PFSK-1 (cell line): ENCODE data around the gene TNFSF11.

Source experiments
- FOXP2 ChIP-seq: optimal IDR thresholded peaks from 2 replicates; pipeline ENCODE3; 2011; ENCODE audit warnings: borderline replicate concordance, control low read depth, inconsistent platforms; ENCODE audit not compliant: insufficient read depth; ENCODE audit errors: extremely low read length, extremely low read depth
- POLR2AphosphoS5 ChIP-seq: IDR thresholded peaks from 2 replicates; pipeline ENCODE4 v1.6.1; 2012; ENCODE audit warnings: low read depth, mild to moderate bottlenecking, control low read depth, low read length, moderate library complexity
- SIN3A ChIP-seq: IDR thresholded peaks from 2 replicates; pipeline ENCODE4 v1.6.1; 2012; ENCODE audit warnings: mild to moderate bottlenecking, low read length, moderate library complexity, borderline replicate concordance; ENCODE audit not compliant: insufficient read depth
- TAF1 ChIP-seq: IDR thresholded peaks from 2 replicates; pipeline ENCODE4 v1.6.1; 2012; ENCODE audit warnings: low read length, control low read depth, borderline replicate concordance; ENCODE audit not compliant: insufficient read depth
- TF ChIP-seq, protein P1 (sequence below), 2 experiments: IDR thresholded peaks; 2 replicates each; pipeline versions ENCODE4 v1.6.1 to v1.8.0; 2011 to 2012; ENCODE audit warnings: low read depth in 2 of 2, low read length in 2 of 2, control low read depth in 1 of 2, inconsistent platforms in 1 of 2, mild to moderate bottlenecking in 1 of 2, moderate library complexity in 1 of 2; ENCODE audit not compliant: insufficient read depth in 1 of 2

TNFSF11 gene

DNA sequence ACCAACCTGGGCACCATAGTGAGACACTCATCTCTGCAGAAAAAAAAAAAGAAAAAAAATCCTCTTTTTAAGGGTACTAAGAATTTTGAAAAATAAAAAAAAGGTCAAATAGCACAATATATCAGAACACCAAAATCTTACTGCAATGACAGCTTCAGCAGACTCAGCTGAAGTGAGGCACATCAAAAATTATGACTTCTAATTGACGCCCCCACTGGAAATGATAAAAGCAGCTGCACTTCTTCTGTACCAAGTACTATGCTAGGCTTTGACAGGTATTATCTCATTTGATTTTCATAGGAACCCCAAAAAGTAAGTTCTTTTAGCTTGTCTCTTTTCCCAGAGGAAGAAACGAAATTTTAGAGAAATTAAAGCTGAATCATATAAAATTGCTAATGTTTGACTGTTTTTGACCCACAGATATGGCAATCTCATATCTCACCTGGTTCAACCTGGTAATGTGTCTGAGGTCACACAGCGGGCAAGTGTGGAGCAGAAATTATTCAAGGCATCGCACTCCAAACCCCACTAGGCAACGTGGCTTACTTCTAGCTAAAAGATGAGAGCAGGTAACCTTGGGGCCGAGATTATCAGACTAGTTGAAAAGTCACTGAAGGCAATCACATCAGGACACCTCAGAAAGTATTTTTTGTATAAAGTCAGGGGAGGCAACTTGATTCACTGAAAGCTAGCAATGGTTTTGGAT is 78.1 kb downstream of the TNFSF11 start:
- no peak for TF ChIP-seq FOXP2
- TF ChIP-seq POLR2AphosphoS5, result no peak
- TF ChIP-seq, protein P1, sequence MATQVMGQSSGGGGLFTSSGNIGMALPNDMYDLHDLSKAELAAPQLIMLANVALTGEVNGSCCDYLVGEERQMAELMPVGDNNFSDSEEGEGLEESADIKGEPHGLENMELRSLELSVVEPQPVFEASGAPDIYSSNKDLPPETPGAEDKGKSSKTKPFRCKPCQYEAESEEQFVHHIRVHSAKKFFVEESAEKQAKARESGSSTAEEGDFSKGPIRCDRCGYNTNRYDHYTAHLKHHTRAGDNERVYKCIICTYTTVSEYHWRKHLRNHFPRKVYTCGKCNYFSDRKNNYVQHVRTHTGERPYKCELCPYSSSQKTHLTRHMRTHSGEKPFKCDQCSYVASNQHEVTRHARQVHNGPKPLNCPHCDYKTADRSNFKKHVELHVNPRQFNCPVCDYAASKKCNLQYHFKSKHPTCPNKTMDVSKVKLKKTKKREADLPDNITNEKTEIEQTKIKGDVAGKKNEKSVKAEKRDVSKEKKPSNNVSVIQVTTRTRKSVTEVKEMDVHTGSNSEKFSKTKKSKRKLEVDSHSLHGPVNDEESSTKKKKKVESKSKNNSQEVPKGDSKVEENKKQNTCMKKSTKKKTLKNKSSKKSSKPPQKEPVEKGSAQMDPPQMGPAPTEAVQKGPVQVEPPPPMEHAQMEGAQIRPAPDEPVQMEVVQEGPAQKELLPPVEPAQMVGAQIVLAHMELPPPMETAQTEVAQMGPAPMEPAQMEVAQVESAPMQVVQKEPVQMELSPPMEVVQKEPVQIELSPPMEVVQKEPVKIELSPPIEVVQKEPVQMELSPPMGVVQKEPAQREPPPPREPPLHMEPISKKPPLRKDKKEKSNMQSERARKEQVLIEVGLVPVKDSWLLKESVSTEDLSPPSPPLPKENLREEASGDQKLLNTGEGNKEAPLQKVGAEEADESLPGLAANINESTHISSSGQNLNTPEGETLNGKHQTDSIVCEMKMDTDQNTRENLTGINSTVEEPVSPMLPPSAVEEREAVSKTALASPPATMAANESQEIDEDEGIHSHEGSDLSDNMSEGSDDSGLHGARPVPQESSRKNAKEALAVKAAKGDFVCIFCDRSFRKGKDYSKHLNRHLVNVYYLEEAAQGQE (IDR thresholded peaks at IDR 0.05; ENCODE audit: insufficient read depth in 1 of 2, low read depth in 2 of 2, low read length in 2 of 2), result no peak
- no peak for TF ChIP-seq SIN3A
- TF ChIP-seq TAF1, result no peak

DNA sequence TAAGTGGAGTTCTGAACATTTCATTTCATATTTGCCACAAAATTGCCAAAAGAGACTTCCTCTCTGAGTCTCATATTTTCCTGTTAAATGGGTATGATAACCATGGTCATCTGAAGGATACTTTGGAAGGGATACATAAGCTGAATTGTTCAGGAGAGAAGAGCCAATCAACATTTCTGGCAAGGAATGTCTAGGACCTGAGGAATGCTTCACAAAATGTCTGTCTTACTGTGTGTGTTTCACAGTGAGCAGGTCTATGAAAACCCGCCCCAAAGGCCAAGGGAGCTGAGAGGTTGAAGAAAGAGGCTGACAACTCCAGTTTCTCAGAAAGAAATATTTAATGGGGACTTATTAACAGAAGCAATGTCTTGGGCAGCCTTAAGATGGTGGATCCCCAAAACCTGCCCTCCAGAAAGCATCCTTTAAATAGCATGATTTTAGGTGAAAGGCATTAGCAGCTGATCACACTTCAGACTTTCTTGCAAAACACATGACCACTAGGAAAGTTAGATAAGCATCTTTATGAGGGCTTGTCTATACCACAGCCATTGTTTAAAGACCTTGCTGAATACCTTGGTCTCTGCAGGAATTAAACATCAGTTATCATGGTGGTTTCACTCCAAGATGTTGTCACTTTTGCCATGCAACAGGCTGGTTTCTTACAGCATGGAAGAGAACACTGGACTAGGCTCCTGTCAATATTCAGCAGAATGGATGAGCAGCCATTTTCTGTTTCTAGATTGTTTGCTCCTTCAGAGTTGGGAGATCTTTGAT is 78.9 kb downstream of the TNFSF11 start:
- TF ChIP-seq SIN3A (no peak), FOXP2 (no peak), POLR2AphosphoS5 (no peak), TAF1 (no peak)
- TF ChIP-seq, protein P1 (IDR thresholded peaks at IDR 0.05; ENCODE audit: insufficient read depth in 1 of 2, low read depth in 2 of 2, low read length in 2 of 2), result no peak

DNA sequence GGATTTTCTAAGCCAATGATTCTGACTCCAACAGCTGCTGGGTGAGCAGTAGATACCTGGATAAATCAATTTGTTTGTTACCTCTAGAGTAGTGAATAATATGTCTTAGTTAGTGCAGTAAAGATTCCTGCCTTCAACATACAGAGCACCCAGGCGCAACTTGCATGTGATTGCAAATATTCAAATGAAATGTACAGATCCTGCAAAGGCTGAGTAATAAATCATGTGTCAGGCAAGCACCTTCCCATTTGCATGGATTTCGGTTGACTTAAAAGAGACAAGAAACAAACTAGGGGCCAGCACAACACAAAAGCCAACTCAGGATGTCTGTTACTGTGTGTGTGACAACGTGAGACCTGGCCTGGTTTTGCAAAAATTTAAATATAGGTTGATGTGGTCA is 79.7 kb downstream of the TNFSF11 start:
- TF ChIP-seq, protein P1 (IDR thresholded peaks at IDR 0.05; ENCODE audit: insufficient read depth in 1 of 2, low read depth in 2 of 2, low read length in 2 of 2), result no peak
- no peak for TF ChIP-seq SIN3A
- no peak for TF ChIP-seq POLR2AphosphoS5
- TF ChIP-seq TAF1, result no peak
- TF ChIP-seq FOXP2, result no peak

DNA sequence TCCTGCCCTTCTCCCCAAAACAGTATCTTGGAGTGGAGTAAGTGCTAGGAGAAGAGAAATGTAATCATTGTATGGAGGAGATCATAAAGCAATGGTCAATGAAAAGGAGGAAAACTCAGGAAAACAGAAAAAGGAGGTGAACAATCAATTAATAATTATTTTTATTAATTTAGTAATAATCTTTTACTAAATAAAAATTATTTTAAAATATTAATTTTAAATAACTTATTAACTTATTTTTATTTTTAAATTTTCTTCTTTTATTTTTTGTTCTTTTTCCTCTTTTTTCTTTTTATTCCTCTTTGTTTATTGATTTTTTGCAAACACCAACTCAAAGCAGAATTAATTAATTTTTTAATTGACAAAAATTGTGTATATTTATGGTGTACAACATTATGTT is 80.3 kb downstream of the TNFSF11 start:
- no peak for TF ChIP-seq FOXP2
- no peak for TF ChIP-seq POLR2AphosphoS5
- no peak for TF ChIP-seq TAF1
- TF ChIP-seq SIN3A, result no peak
- TF ChIP-seq, protein P1 (IDR thresholded peaks at IDR 0.05; ENCODE audit: insufficient read depth in 1 of 2, low read depth in 2 of 2, low read length in 2 of 2), result no peak
